GM21723 (cell line): ENCODE data around the gene CLTB.

ENCODE experiments used
- ATAC-seq: cut with Tn5 transposase; IDR thresholded peaks from one replicate; pipeline ENCODE4 v1.9.1; 2021; ENCODE audit warnings: mild to moderate bottlenecking, moderate library complexity; ENCODE audit not compliant: unreplicated experiment

The CLTB gene

DNA sequence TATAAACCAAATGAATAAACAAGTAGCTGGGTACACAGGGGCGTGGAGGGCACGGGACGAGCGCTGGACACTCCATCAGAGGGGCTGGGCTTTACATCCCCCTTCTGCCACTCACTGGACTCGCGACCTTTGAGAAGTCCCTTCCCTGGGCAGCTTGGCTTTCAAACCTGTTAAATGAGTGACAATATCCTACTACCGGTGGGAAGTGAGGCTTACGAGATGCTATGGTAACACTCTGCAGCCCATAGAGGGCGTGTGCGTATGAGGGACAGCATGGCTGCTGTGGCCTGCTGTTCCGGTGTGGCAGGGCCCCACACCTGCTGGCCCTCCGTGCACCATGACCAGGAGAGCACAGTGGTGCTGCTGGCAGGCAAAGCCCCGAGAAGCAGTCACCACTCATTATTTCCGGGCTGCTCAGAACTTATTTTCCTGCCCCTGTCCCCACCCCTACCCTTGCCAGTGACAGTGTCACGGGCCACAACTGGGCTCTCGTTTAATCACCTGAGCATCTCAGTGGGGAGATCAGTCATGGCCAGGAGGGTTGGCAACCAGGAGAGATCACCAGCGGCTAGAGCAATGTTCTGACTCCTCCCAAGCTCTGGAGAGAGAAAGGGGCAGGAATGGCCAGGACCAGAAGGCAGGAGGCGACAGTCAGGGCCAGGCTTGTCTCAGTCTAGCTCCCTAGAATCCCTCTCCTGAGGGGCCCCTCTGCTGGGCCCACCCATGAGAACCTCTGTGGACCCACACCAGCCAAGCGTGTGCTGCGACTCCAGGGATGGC is 10.5 kb downstream of the CLTB start:
- no peak for ATAC-seq

DNA sequence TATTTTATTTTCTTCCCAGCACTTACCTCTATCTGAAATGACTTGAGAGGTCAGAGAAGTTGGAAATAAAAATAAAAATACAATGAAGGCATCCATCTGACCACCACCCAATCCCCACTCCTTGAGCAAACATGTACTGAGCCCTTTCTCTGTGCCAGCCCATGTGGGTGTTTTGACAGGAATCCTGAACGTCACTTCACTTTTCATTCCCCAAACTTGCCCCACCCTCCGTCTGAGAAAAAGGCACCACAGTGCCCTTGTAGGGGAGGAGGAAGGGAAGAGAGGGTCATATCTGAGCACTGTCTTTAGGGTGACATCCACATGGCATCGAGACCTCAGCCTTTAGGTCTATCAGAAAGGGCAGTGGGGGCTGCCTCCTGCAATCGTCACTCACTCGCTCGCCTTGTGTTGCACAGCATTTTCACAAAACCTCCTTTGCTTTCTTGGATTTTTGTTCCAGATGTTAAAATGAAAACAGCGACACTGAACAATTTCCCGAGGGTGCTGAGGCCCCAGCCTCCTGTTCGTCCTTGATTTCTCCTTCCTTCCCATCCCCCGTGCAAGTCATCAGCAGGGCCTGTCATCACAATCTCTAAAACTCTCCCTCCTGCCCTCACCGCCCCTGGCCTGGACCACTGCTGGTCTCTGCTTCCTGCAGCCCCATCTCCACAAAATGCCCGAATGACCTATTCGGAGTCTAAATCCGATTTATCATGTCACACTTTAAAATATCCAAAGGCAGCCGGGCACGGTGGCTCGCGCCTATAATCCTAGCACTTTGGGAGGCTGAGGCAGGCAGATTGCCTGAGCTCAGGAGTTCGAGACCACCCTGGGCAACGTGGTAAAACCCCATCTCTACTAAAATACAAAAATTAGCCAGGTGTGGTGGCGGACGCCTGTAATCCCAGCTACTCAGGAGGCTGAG is 14.8 kb downstream of the CLTB start:
- ATAC-seq, result no peak

DNA sequence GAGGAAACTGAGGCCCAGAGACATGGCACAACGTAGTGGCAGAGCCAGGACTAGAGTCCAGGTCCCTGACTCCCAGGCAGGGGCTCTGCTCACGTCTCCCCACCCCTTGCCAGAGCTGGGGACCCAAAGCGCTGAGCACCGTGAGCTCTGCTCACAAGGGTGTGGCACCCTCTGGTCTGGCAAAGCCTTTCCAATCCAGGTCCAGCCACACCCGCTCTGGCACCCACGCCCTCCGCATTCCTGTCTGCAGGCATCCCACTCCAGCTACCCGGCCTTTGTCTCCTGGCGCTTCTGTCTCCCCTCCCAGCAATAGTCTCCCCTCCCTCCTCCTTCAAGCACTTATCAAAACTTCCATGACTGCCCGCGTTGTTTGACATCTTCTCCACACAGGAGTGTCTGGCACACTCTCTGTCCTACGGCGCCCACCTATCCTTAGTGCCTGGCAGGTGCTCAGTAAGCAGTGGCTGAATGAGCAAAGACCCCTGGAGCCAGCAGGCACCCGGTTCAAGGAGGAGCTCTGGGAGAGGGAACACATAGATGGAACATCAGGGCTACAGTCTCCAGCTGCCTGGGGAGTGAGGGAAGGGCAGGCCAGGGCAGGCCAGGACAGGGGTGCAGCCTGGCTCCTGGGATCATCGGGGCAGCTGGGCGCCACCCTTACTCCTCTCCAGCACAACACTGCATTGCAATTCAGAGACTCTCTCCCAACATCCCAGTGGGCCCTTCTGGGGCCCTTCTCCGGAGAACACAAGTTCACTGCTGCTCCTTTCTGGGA is 15.8 kb downstream of the CLTB start:
- ATAC-seq, result no peak

DNA sequence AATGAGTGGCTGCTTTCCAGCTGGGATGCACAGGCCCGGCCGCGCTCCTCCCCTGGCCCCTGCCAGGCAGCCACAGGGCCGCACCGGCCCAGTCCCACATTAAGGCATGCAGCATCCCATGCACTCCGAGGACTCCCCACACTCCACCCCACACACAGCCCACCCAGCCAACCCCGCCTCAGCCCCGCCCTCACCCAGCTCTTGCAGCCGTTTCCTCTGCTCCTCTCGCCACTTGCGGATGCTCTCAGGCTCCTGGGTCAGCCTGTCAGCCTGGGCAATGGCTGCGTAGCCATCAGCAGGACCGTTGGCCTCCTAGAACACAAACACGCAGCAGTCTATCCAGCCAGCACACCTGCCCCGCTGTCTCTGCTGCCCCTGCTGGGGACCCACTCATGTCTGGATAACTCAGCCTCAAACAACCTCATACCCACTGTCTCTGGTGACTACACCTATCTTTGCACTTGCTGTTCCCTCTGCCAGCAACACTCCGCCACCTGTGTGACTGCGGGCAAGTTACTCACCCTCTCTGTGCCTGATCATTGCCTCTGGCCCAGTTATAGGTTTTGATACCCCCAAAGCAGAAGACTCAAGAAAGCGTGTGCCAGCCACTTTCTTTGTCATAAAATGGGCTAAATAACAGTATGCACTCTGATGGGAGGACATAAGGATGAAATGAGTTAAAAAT is 18.5 kb downstream of the CLTB start:
- ATAC-seq, result no peak

DNA sequence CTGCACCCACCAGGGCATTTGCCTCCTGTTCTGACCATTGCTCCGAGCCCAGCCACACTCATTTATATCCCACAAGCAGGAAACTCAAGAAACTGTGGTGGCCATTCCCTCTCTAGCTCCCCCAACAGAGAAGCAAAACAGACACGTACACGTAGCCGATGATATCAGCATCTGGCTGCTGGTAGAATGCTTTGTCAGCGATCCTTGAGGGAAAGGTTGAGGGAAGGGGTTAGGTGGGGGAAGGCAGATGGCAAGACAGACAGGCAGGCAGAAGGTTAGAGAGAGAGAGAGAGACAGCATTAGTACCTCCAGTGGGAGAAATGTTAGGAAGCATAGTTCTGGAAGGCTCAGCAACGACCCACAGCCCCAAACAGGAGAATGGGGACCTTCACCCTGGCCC is 20.0 kb downstream of the CLTB start:
- ATAC-seq, result no peak

DNA sequence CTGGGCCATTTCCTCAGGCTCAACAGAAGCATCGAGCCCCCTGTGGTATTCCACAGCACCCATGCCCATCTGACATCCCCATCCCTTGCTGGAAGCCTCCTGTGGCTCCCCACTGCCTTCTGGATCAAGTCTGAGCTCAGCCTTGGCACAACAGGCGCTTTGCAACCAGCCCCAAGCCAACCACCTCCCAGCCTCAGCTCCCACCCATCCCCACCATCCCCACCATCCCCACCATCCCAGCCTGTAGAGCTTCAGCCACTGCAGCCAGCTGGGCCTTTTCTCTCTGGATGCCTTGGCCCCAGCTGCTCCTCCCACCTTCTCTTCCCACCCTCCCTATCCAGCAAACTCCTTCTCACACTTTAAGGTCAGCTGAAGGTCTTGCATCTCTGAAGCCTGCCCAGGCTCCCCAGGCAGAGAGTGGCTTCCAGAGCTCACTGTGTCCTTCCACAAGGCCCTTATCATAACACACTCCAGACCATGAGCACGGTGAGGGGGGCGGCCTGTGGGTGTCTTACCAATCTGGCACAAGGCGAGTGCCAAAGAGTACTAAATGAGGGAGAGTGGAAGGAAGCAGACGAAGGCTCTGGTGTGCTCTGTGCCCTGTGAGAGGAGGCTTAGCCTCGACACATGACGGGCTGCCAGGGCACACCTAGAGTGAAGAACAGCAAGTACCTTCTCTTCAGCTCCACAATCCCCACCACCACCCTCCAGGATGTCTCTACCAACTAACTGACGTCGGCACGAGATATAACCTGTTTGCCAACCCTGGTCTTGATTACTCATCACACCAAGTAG is 21.3 kb downstream of the CLTB start:
- ATAC-seq, result no peak

GRCh38 chr5:176394096-176394495 is 22.2 kb downstream of the CLTB start:
- no peak for ATAC-seq

- ATAC-seq, result no peak
Observed at GRCh38 chr5:176392526-176392925, 23.8 kb downstream of the CLTB start.

DNA sequence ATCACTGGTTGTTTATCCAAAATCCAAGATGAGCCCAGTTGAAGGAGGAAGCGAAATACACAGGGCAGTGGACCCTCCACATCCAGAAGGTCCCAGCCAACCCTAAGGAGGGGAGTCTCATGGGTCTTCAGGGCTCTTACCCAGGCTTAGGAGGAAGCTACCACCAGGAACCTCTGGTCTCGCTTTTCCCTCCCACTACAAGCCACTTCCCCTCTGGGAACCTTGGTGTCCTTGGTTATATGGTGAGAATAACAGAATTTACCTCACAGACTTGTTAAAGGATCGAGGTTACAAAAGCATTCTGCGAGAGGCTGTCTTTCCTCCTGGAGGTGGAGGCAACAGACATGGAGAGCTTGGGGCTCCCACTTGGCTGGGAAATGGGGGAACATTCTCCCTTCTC is 24.3 kb downstream of the CLTB start:
- ATAC-seq, result no peak

- ATAC-seq, result no peak
Observed at GRCh38 chr5:176391479-176391878, 24.9 kb downstream of the CLTB start.

DNA sequence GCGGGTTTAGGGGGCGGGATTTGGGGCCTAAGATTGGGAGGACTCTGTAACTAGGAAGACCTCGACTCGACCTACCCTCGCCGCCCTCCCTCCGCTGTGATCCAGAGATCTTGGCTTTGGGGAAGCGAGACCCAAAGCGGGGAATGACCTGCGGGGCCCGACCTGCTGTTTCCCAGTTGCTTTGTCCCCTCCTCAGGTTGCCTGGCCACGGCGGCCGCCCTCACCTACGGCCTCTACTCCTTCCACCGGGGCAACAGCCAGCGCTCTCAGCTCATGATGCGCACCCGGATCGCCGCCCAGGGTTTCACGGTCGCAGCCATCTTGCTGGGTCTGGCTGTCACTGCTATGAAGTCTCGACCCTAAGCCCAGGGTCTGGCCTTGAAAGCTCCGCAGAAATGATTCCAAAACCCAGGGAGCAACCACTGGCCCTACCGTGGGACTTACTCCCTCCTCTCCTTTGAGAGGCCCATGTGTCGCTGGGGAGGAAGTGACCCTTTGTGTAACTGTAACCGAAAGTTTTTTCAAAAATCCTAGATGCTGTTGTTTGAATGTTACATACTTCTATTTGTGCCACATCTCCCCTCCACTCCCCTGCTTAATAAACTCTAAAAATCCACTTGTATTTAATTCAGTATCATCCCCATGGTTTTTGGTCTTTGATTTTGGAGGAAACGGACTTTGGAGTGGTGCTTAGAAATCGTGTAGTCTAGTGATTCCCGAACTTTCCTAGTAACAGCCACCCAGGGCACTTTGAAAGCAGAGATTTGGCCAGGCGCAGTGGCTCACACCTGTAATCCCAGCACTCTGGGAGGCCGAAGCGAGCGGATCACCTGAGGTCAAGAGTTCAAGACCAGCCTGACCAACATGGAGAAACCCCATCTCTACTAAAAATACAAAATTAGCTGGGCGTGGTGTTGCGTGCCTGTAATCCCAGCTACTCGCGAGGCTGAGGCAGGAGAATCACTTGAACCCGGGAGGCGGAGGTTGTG is 26.9 kb downstream of the CLTB start:
- ATAC-seq, result peak; percentile 38

DNA sequence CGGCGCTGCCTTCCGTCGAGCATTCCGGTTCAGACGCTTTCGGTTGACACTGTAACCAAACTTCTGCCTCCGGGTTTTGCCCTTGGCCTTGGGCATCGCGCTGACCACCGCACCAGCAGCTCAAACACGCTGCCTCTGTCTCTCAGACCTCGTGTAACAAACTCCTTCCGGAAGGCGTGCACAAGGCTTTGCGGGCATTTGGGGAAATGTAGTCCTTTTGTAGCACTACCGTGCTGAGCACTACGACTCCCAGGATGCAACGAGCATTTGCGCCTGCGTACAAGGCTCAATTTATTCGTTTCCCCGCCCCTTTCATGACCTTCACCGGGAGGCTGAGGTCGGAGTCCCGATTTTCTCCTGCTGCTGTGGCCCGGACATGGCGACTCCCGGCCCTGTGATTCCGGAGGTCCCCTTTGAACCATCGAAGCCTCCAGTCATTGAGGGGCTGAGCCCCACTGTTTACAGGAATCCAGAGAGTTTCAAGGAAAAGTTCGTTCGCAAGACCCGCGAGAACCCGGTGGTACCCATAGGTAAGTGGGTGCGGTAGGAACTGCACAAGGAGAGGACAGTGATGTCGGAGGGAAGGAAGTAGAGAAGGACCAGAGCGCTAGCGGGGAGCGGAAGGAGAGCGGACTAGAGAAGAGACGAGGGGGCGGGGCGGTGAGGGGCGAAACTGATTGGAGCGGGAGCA is 27.8 kb downstream of the CLTB start, which contains the start of the genes HIGD2A and NOP16:
TSS of gene HIGD2A (plus strand) at position 308 of the 691 bp plus-strand sequence. CDS start at position 377, 69 bp downstream.
TSS of gene NOP16 (minus strand) at position 155 of the 691 bp plus-strand sequence. CDS start at position 96, 59 bp downstream.
- ATAC-seq, result peak; percentile 88

GRCh38 chr5:176388003-176388443 is 28.3 kb downstream of the CLTB start:
- peak; percentile 8 for ATAC-seq

- ATAC-seq, result no peak
Observed at GRCh38 chr5:176387384-176387925, 28.9 kb downstream of the CLTB start.

DNA sequence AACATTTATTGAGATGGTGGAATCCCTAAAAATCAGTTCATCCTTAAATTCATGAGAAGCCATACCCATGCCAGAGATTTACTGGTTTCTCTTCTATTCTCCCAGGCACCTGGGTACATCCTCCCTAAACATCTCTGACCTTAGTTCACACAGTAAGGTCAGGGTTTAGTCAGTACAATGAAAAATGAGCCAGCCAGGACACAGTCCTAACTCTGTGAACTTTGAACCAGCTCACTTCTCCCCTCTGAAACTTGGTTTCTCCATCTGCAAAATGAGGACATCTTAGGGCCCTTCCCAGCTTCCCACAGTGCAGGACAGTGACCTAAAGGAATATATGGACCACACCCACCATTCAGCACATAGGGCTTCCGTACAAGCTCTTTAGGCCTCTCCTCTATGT is 29.8 kb downstream of the CLTB start:
- ATAC-seq, result no peak

DNA sequence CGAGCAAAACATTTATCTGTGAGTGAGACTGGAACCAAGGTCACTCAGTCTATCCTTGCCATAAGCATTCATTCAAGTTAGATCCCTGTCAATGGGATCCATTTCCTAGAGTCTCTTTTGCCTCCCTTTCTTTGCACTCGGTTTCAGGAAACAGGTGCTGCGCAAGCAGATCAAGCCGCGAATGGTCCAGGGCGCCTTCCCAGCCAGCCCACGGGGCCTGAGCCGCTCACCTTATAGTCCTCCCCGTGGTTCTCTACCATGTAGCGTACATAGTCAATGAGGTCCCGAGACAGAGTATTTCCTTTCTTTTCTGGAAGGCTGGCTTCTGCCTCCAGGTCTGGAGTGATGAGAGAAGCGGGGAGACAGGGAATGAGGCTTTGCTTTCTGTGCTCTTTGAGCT is 31.3 kb downstream of the CLTB start:
- ATAC-seq, result no peak

DNA sequence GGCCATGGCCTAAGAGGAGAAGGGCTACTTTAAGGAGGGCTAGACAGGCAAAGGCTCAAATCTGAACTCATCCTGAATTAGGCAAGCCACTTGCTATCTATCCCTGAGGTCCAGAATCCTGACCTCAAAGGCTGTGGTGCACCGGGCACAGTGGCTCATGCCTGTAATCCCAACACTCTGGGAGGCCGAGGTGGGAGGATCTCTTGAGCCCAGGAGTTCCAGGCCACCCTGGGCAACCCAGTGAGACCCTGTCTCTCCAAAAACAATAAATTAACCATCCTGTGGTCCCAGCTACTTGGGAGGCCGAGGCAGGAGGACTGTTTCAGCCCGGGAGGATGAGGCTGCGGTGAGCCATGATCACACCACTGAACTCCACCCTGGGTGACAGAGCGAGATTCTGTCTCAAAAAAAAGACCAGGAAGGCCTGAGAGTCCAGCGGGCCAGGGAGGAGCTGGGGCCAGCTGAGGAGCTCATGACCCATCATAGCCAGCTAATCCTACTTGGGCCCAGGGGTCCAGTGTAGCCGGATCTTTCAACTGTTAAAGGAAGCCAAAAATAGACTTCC is 31.9 kb downstream of the CLTB start:
- ATAC-seq, result no peak
